Neural crest cell (in vitro differentiated cells): Measurements from ENCODE around the gene MUC2. TPM values are rescaled to one million over a fixed set of nuclear protein-coding genes. Genes with fewer than 3 reads are reported as not detected.

Experiments used
- DNase-seq: peaks from one replicate; pipeline ENCODE4 v3.0.0; 2021; ENCODE audit warnings: low read depth, mixed read lengths, low spot score
- H3K27ac Mint-ChIP-seq: one replicate; pipeline ENCODE4 v1.8.0; 2021; ENCODE audit warnings: mild to moderate bottlenecking, mixed read lengths; ENCODE audit not compliant: unreplicated experiment
- H3K27me3 Mint-ChIP-seq: 2 replicates; pipeline ENCODE4 v1.8.0; 2021; ENCODE audit warnings: low read depth, mild to moderate bottlenecking, mixed read lengths
- H3K36me3 Mint-ChIP-seq: 2 replicates; pipeline ENCODE4 v1.8.0; 2021; ENCODE audit warnings: low read depth, mild to moderate bottlenecking, mixed read lengths
- H3K4me1 Mint-ChIP-seq: 2 replicates; pipeline ENCODE4 v1.8.0; 2021; ENCODE audit warnings: mixed read lengths
- H3K4me3 Mint-ChIP-seq: one replicate; pipeline ENCODE4 v1.8.0; 2021; ENCODE audit warnings: mild to moderate bottlenecking, mixed read lengths
- H3K9me3 Mint-ChIP-seq: 2 replicates; pipeline ENCODE4 v1.8.0; 2021; ENCODE audit warnings: mixed read lengths
- CTCF ChIP-seq: fragments of 200-600 bp; sonication (generic); conservative IDR thresholded peaks from 2 replicates; pipeline ENCODE4 v1.5.0; 2021; ENCODE audit warnings: antibody characterized with exemption, mild to moderate bottlenecking
- total RNA-seq: library from RNA; stranded (reverse); gene quantifications from 2 replicates; pipeline ENCODE4 v1.2.1, GENCODE V29; 2021

Gene MUC2
- total RNA-seq, 1 donor from 2014 or later, result not detected

- DNase-seq, result no peak
- H3K36me3 Mint-ChIP-seq, result no peaks in the 10 kb centered on the region
- H3K9me3 Mint-ChIP-seq, result no peaks in the 10 kb centered on the region
- H3K4me1 Mint-ChIP-seq, result no peaks in the 10 kb centered on the region
- no peak overlapping the region for H3K4me3 Mint-ChIP-seq
- H3K27ac Mint-ChIP-seq, result no peak overlapping the region
- no peak for TF ChIP-seq CTCF
- no peaks in the 10 kb centered on the region for H3K27me3 Mint-ChIP-seq
Measured at GRCh38 chr11:1108246-1108900, 33.7 kb downstream of the MUC2 start.

- Mint-ChIP-seq H3K36me3 (no peaks in the 10 kb centered on the region), H3K4me1 (no peaks in the 10 kb centered on the region), H3K4me3 (no peak overlapping the region), H3K9me3 (no peaks in the 10 kb centered on the region), H3K27me3 (no peaks in the 10 kb centered on the region), H3K27ac (no peak overlapping the region)
- no peak for TF ChIP-seq CTCF
- no peak for DNase-seq
Measured at GRCh38 chr11:1109101-1109917, 34.6 kb downstream of the MUC2 start.

- no peak overlapping the region for H3K27ac Mint-ChIP-seq
- H3K27me3 Mint-ChIP-seq, result peaks cover 4% of the 10 kb centered on the region
- no peaks in the 10 kb centered on the region for H3K4me1 Mint-ChIP-seq
- no peak for DNase-seq
- TF ChIP-seq CTCF, result no peak
- H3K9me3 Mint-ChIP-seq, result no peaks in the 10 kb centered on the region
- H3K36me3 Mint-ChIP-seq, result no peaks in the 10 kb centered on the region
- H3K4me3 Mint-ChIP-seq, result no peak overlapping the region
Measured at GRCh38 chr11:1109918-1110705, 35.4 kb downstream of the MUC2 start.

GRCh38 chr11:1111545-1112212 lies 37.0 kb downstream of the MUC2 start:
- no peak for TF ChIP-seq CTCF
- Mint-ChIP-seq H3K27ac (no peak overlapping the region), H3K27me3 (peaks cover 4% of the 10 kb centered on the region), H3K36me3 (no peaks in the 10 kb centered on the region), H3K9me3 (no peaks in the 10 kb centered on the region), H3K4me3 (no peak overlapping the region), H3K4me1 (no peaks in the 10 kb centered on the region)
- no peak for DNase-seq
